ENCODE results near the gene SNRK.

GRCh38 chr3:43279532-43279931, 6.8 kb upstream of the SNRK start:
- no peak for TF ChIP-seq REPIN1 (CRISPR knock-in tag; IDR thresholded peaks at IDR 0.05; ENCODE audit: borderline replicate concordance, low read depth)
- no peak for TF ChIP-seq ZEB1 (IDR thresholded peaks at IDR 0.05; ENCODE audit: insufficient replicate concordance, low read depth)
- TF ChIP-seq, protein P1, sequence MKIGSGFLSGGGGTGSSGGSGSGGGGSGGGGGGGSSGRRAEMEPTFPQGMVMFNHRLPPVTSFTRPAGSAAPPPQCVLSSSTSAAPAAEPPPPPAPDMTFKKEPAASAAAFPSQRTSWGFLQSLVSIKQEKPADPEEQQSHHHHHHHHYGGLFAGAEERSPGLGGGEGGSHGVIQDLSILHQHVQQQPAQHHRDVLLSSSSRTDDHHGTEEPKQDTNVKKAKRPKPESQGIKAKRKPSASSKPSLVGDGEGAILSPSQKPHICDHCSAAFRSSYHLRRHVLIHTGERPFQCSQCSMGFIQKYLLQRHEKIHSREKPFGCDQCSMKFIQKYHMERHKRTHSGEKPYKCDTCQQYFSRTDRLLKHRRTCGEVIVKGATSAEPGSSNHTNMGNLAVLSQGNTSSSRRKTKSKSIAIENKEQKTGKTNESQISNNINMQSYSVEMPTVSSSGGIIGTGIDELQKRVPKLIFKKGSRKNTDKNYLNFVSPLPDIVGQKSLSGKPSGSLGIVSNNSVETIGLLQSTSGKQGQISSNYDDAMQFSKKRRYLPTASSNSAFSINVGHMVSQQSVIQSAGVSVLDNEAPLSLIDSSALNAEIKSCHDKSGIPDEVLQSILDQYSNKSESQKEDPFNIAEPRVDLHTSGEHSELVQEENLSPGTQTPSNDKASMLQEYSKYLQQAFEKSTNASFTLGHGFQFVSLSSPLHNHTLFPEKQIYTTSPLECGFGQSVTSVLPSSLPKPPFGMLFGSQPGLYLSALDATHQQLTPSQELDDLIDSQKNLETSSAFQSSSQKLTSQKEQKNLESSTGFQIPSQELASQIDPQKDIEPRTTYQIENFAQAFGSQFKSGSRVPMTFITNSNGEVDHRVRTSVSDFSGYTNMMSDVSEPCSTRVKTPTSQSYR (CRISPR knock-in tag; IDR thresholded peaks at IDR 0.05; ENCODE audit: borderline replicate concordance) = no peak
- no peak for TF ChIP-seq RELA (CRISPR knock-in tag; IDR thresholded peaks at IDR 0.05)
- no peak for TF ChIP-seq NR2C2 (CRISPR knock-in tag; IDR thresholded peaks at IDR 0.05; ENCODE audit: borderline replicate concordance)
- TF ChIP-seq CTCF (CRISPR knock-in tag; IDR thresholded peaks at IDR 0.05) = no peak
- TF ChIP-seq ZNF501 (CRISPR knock-in tag; IDR thresholded peaks at IDR 0.05) = no peak
- TF ChIP-seq FOXK2 (IDR thresholded peaks at IDR 0.05) = no peak
- no peak for TF ChIP-seq HDAC6 (IDR thresholded peaks at IDR 0.05; ENCODE audit: low read depth, low read length)
- no peak for TF ChIP-seq POLR2A (IDR thresholded peaks at IDR 0.05; ENCODE audit: insufficient read depth in 1 of 2, low read depth in 2 of 2, low read length in 2 of 2)

All from HepG2 (cell line).